Osteoblast (primary cell): Measurements from ENCODE around the gene MEAK7. TPM values are rescaled to one million over a fixed set of nuclear protein-coding genes. Genes with fewer than 3 reads are reported as not detected.
A peak's percentile ranks its signal among the peaks of the same experiment; 100 is the strongest.

ENCODE experiments used
- DNase-seq: peaks from one replicate; pipeline ENCODE4 v3.0.0; 2011; ENCODE audit warnings: low spot score, mixed read lengths; ENCODE audit not compliant: insufficient read length; ENCODE audit errors: missing footprints
- H2AFZ ChIP-seq: 2 replicates; pipeline ENCODE4 v1.6.0; 2011; ENCODE audit warnings: mild to moderate bottlenecking, low read length
- H3K27ac ChIP-seq: 2 replicates; pipeline ENCODE4 v1.5.1; 2011; ENCODE audit warnings: mild to moderate bottlenecking, low read depth, low read length, moderate library complexity
- H3K27me3 ChIP-seq: 2 replicates; pipeline ENCODE4 v1.6.0; 2012; ENCODE audit warnings: mild to moderate bottlenecking, control low read depth, inconsistent platforms, low read length, moderate library complexity; ENCODE audit not compliant: insufficient read depth
- H3K36me3 ChIP-seq: 2 replicates; pipeline ENCODE4 v1.5.1; 2011; ENCODE audit warnings: mild to moderate bottlenecking, low read length, control low read depth, moderate library complexity; ENCODE audit not compliant: insufficient read depth
- H3K4me1 ChIP-seq: 2 replicates; pipeline ENCODE4 v1.5.1; 2011; ENCODE audit warnings: mild to moderate bottlenecking, low read length, control low read depth, moderate library complexity; ENCODE audit not compliant: insufficient read depth
- H3K4me2 ChIP-seq: 2 replicates; pipeline ENCODE4 v1.6.0; 2011; ENCODE audit warnings: mild to moderate bottlenecking, low read length; ENCODE audit not compliant: insufficient read depth
- H3K4me3 ChIP-seq: fragments of 200-600 bp; sonication (generic); 3 replicates; pipeline ENCODE4 v1.5.1; 2012; ENCODE audit warnings: mild to moderate bottlenecking, low read length, inconsistent platforms; ENCODE audit not compliant: insufficient read depth
- H3K79me2 ChIP-seq: 2 replicates; pipeline ENCODE4 v1.6.0; 2012; ENCODE audit warnings: mild to moderate bottlenecking, low read length, control low read depth, inconsistent platforms; ENCODE audit not compliant: insufficient read depth
- H3K9me3 ChIP-seq: 2 replicates; pipeline ENCODE4 v1.5.1; 2011; ENCODE audit warnings: low read depth, low read length, control low read depth
- H4K20me1 ChIP-seq: 2 replicates; pipeline ENCODE4 v1.6.0; 2012; ENCODE audit warnings: mild to moderate bottlenecking, low read length, control low read depth; ENCODE audit not compliant: insufficient read depth
- total RNA-seq: library from RNA; depleted of rRNA; stranded (reverse); fragments of >200 nt; gene quantifications from 2 replicates; pipeline ENCODE4 v1.2.3, GENCODE V29; 2012
- TF ChIP-seq, protein P1 (sequence below): IDR thresholded peaks from 2 replicates; pipeline ENCODE4 v1.5.1; 2011; ENCODE audit warnings: mild to moderate bottlenecking, low read depth, low read length, moderate library complexity; ENCODE audit errors: extremely low read depth

Gene MEAK7
- total RNA-seq, 1 donor = 24.2 TPM

DNA sequence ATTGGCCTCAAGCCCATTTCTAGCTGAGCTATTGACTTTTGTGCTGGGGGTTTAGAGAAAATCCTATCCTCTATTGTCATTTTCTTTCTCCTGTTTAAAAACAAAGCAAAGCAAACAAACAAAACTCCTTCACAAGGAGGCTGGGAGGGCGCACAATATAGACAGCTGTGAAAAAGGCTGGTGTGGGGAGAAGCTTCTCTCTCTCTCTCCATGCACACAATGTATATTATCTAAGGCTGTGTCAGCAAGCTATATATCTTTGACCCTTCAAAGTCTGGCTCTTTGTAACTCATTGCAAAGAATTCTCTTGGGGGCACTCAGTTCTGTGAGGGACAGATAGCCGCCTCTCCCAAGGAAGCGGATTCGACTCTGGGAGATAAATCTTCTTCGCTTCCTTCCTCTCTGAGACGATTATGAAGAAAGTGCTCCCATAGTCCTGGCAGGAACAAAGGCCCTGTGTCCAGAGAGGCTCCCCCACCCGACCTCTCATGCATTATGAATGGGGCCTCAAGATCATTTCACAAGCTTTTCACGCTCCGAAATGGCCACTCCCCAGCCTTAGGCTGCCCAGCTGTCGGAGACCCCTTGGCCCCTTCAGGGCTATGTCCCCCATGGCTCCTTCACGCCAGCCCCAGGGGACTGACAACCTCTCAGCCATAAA, 33.2 kb upstream of the MEAK7 start:
- Histone ChIP-seq H3K4me2 (no peak overlapping the region), H2AFZ (no peak overlapping the region), H3K36me3 (no peaks in the 10 kb centered on the region), H3K27ac (peak overlapping the region; percentile 47), H3K9me3 (no peaks in the 10 kb centered on the region), H3K27me3 (no peaks in the 10 kb centered on the region), H3K4me1 (peaks cover 38% of the 10 kb centered on the region), H3K79me2 (no peaks in the 10 kb centered on the region), H4K20me1 (no peaks in the 10 kb centered on the region), H3K4me3 (no peak overlapping the region)
- TF ChIP-seq, protein P1, sequence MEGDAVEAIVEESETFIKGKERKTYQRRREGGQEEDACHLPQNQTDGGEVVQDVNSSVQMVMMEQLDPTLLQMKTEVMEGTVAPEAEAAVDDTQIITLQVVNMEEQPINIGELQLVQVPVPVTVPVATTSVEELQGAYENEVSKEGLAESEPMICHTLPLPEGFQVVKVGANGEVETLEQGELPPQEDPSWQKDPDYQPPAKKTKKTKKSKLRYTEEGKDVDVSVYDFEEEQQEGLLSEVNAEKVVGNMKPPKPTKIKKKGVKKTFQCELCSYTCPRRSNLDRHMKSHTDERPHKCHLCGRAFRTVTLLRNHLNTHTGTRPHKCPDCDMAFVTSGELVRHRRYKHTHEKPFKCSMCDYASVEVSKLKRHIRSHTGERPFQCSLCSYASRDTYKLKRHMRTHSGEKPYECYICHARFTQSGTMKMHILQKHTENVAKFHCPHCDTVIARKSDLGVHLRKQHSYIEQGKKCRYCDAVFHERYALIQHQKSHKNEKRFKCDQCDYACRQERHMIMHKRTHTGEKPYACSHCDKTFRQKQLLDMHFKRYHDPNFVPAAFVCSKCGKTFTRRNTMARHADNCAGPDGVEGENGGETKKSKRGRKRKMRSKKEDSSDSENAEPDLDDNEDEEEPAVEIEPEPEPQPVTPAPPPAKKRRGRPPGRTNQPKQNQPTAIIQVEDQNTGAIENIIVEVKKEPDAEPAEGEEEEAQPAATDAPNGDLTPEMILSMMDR = no peak
- no peak for DNase-seq

DNA sequence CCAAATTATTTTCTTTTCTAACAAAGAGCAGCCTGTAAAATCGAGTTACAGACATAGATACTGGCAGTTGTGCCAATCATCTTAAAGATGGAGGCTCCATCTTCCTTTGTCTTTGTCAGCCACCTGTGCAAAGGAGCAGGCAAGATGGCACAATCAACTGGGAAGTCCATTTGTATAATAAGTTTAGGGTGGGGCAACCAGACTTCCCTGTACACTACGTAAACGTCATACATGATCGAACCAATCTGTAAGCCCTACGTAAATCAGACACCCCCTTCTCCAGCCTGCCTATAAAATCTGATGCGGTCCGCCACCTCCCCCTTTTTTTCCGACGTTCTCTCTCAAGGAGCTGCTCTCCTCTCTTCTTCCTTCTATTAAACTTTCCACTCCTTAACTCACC, 31.4 kb upstream of the MEAK7 start:
- H3K4me3 ChIP-seq = no peak overlapping the region
- no peaks in the 10 kb centered on the region for H3K79me2 ChIP-seq
- H3K4me1 ChIP-seq = peaks cover 37% of the 10 kb centered on the region
- no peak for DNase-seq
- no peaks in the 10 kb centered on the region for H4K20me1 ChIP-seq
- no peaks in the 10 kb centered on the region for H3K27me3 ChIP-seq
- H3K36me3 ChIP-seq = no peaks in the 10 kb centered on the region
- TF ChIP-seq, protein P1 = no peak
- no peaks in the 10 kb centered on the region for H3K9me3 ChIP-seq
- no peak overlapping the region for H3K27ac ChIP-seq
- no peak overlapping the region for H3K4me2 ChIP-seq
- no peak overlapping the region for H2AFZ ChIP-seq

DNA sequence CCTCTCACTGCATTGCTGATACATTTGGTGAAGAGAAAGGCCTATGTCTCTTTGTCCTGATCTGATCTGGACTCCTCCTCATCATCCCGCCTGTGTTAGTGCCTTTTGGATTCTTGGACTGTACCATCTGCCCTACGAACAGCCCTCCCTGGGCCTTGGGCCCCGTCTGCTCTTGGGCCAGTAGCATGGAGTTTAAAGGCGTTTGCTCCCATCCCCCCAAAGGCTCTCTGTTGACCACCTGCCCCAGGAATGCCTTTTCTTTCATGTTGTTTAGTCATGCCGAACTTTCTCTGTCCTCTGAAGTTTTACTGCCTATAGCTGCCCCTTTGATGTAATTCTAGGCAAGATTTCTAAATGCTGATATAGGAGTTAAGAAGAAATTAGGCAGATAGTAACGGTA, 30.9 kb upstream of the MEAK7 start:
- H3K27me3 ChIP-seq = no peaks in the 10 kb centered on the region

DNA sequence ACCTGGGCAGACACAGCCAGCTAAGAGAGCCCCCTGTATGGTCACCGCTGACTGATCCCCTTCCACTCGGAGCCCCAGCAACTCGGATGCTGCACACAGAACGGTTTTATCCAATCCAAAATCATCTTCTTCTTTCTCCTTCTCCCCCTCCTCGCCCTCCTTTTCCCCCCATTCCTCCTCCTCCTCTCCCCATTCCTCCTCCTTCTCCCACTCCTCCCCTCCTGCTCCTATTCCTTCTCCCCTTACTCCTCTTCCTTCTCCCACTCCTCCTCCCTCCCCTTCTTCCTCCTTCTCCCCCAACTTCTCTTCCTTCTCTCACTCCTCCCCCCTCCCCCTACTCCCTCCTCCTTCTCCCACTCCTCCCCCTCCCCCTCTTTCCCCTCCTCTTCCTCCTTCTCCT, 30.4 kb upstream of the MEAK7 start:
- Histone ChIP-seq H3K9me3 (peaks cover 3% of the 10 kb centered on the region), H4K20me1 (no peaks in the 10 kb centered on the region), H3K27me3 (no peaks in the 10 kb centered on the region), H3K36me3 (no peaks in the 10 kb centered on the region), H3K4me1 (peaks cover 36% of the 10 kb centered on the region), H3K79me2 (no peaks in the 10 kb centered on the region), H3K4me3 (no peak overlapping the region), H3K4me2 (no peak overlapping the region), H2AFZ (no peak overlapping the region), H3K27ac (no peak overlapping the region)
- DNase-seq = no peak
- TF ChIP-seq, protein P1 = no peak

More for the DNA sequence above, 30.9 kb upstream of the MEAK7 start:
- Histone ChIP-seq H3K27ac (no peak overlapping the region), H3K79me2 (no peaks in the 10 kb centered on the region), H4K20me1 (no peaks in the 10 kb centered on the region), H3K4me2 (no peak overlapping the region), H3K4me3 (no peak overlapping the region), H2AFZ (no peak overlapping the region), H3K36me3 (no peaks in the 10 kb centered on the region), H3K4me1 (peaks cover 36% of the 10 kb centered on the region), H3K9me3 (no peaks in the 10 kb centered on the region)
- DNase-seq = no peak
- TF ChIP-seq, protein P1 = no peak
